Measurements from ENCODE around the gene NAGS. TPM values are rescaled to one million over a fixed set of nuclear protein-coding genes. Genes with fewer than 3 reads are reported as not detected.

NAGS gene
- total and polyA plus RNA-seq, 2 donors (not counting 1 experiment from before 2014, with no cell fraction given), result 0.58 to 7.4 TPM

- H3K4me1 ChIP-seq (ENCODE audit: control insufficient read depth, extremely low read depth, insufficient read depth, low read length), result no peaks in the 10 kb centered on the region
- H3K36me3 ChIP-seq (ENCODE audit: control insufficient read depth, insufficient read depth, low read length), result no peaks in the 10 kb centered on the region
- H3K9me3 ChIP-seq (ENCODE audit: control insufficient read depth, insufficient read depth, low read depth, low read length), result no peaks in the 10 kb centered on the region
- no peak overlapping the region for H3K4me3 ChIP-seq (replicated peaks in 1 of 4; ENCODE audit: control extremely low read depth in 1 of 4, insufficient read depth in 1 of 4, low read depth in 3 of 4, low read length in 4 of 4)
- H2AFZ ChIP-seq (ENCODE audit: low read length), result no peak overlapping the region
- no peak for TF ChIP-seq EZH2 (IDR thresholded peaks at IDR 0.05; ENCODE audit: low read length, missing control alignments)
- TF ChIP-seq, protein P1, sequence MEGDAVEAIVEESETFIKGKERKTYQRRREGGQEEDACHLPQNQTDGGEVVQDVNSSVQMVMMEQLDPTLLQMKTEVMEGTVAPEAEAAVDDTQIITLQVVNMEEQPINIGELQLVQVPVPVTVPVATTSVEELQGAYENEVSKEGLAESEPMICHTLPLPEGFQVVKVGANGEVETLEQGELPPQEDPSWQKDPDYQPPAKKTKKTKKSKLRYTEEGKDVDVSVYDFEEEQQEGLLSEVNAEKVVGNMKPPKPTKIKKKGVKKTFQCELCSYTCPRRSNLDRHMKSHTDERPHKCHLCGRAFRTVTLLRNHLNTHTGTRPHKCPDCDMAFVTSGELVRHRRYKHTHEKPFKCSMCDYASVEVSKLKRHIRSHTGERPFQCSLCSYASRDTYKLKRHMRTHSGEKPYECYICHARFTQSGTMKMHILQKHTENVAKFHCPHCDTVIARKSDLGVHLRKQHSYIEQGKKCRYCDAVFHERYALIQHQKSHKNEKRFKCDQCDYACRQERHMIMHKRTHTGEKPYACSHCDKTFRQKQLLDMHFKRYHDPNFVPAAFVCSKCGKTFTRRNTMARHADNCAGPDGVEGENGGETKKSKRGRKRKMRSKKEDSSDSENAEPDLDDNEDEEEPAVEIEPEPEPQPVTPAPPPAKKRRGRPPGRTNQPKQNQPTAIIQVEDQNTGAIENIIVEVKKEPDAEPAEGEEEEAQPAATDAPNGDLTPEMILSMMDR (conservative IDR thresholded peaks at IDR 0.05 in 1 of 2, IDR thresholded peaks at IDR 0.05 in 1 of 2; ENCODE audit: low read depth in 1 of 2, low read length in 2 of 2), result no peak
- DNase-seq (ENCODE audit: low read depth in 2 of 2), result no peak
- no peak overlapping the region for H3K4me2 ChIP-seq (ENCODE audit: extremely low read depth, insufficient read depth, low read length)
- no peaks in the 10 kb centered on the region for H3K79me2 ChIP-seq (ENCODE audit: control insufficient read depth, insufficient read depth, low read length)
- no peak overlapping the region for H3K27ac ChIP-seq (ENCODE audit: insufficient read depth, low read length)
- no peak overlapping the region for H3K9ac ChIP-seq (ENCODE audit: insufficient read depth, low read length)
- H4K20me1 ChIP-seq (ENCODE audit: control insufficient read depth, extremely low read depth, insufficient read depth, low read length), result no peaks in the 10 kb centered on the region
- H3K27me3 ChIP-seq (ENCODE audit: control insufficient read depth, insufficient read depth, low read length), result peaks cover 5% of the 10 kb centered on the region
These were observed 29.8 kb upstream of the NAGS start for GRCh38 chr17:43974382-43975266.

DNA sequence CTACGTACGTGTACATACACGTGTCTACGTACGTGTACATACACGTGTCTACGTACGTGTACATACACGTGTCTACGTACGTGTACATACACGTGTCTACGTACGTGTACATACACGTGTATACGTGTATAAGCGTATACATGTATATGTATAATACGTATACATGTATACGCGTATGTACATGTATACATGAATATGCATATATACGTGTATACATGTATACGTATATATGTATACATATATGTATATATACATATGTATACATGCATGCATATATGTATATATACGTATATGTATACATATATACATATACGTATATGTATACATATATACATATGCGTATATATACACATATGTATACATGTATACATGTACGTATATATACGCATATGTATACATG is 28.5 kb upstream of the NAGS start:
- Histone ChIP-seq H3K27me3 (ENCODE audit: control insufficient read depth, insufficient read depth, low read length) (peaks cover 5% of the 10 kb centered on the region), H3K27ac (ENCODE audit: insufficient read depth, low read length) (no peak overlapping the region)

More for the DNA sequence above, 28.5 kb upstream of the NAGS start:
- Histone ChIP-seq H3K4me1 (ENCODE audit: control insufficient read depth, extremely low read depth, insufficient read depth, low read length) (no peaks in the 10 kb centered on the region), H3K36me3 (ENCODE audit: control insufficient read depth, insufficient read depth, low read length) (no peaks in the 10 kb centered on the region), H3K9ac (ENCODE audit: insufficient read depth, low read length) (no peak overlapping the region), H3K79me2 (ENCODE audit: control insufficient read depth, insufficient read depth, low read length) (no peaks in the 10 kb centered on the region), H3K9me3 (ENCODE audit: control insufficient read depth, insufficient read depth, low read depth, low read length) (no peaks in the 10 kb centered on the region), H2AFZ (ENCODE audit: low read length) (no peak overlapping the region), H4K20me1 (ENCODE audit: control insufficient read depth, extremely low read depth, insufficient read depth, low read length) (no peaks in the 10 kb centered on the region), H3K4me3 (replicated peaks in 1 of 4; ENCODE audit: control extremely low read depth in 1 of 4, insufficient read depth in 1 of 4, low read depth in 3 of 4, low read length in 4 of 4) (no peak overlapping the region), H3K4me2 (ENCODE audit: extremely low read depth, insufficient read depth, low read length) (no peak overlapping the region)
- no peak for TF ChIP-seq EZH2 (IDR thresholded peaks at IDR 0.05; ENCODE audit: low read length, missing control alignments)
- TF ChIP-seq, protein P1 (conservative IDR thresholded peaks at IDR 0.05 in 1 of 2, IDR thresholded peaks at IDR 0.05 in 1 of 2; ENCODE audit: low read depth in 1 of 2, low read length in 2 of 2), result no peak
- no peak for DNase-seq (ENCODE audit: low read depth in 2 of 2)
